K562 (cell line): ENCODE data around the gene TAF4. TPM values are rescaled to one million over a fixed set of nuclear protein-coding genes. Genes with fewer than 3 reads are reported as not detected.
A peak's percentile ranks its signal among the peaks of the same experiment; 100 is the strongest.

Source experiments
- ATAC-seq: fragments of 200-7000 bp; cut with Tn5 transposase; 3 replicates; pipeline ENCODE4 v1.9.1; 2020; ENCODE audit warnings: moderate library complexity
- BruUV-seq: library from RNA; stranded (reverse); fragments of 400-500 nt; replicated peaks from 2 replicates; lab custom pipeline; 2021; lab: Mats Ljungman, UMichigan
- CTCF ChIA-PET: fragments of 300-600 bp; formaldehyde crosslinking; extraction: SDS; loops from one replicate; lab custom pipeline; 2021; ENCODE audit warnings: low intra/inter-chr PET ratio; lab: Yijun Ruan, JAX
- POLR2A ChIA-PET: fragments of 300-600, 350-650 bp; sonication (Branson Sonifier 250); formaldehyde crosslinking; extraction: SDS; loops from one replicate; lab custom pipeline; 2021; ENCODE audit warnings: antibody characterized with exemption, inconsistent platforms; lab: Yijun Ruan, JAX
- DNase-seq, 4 experiments: peaks; one replicate each; pipeline versions ENCODE4 v3.0.0 to v3.0.0-alpha.2; 2011 to 2018; ENCODE audit warnings: low spot score in 3 of 4, mixed read lengths in 3 of 4; ENCODE audit errors: extremely low read depth in 1 of 4
- FAIRE-seq: peaks from 2 replicates; lab custom pipeline; 2011; peaks lifted over from hg19 to GRCh38; lab: Jason Lieb, UNC
- H2AFZ ChIP-seq: 2 replicates; pipeline ENCODE4 v1.6.0; 2011; ENCODE audit warnings: low read depth, low read length, control low read depth, inconsistent platforms
- H3K27ac ChIP-seq: fragments of 200-600 bp; 3 replicates; pipeline ENCODE4 v1.8.0; 2011; ENCODE audit warnings: low read depth, mild to moderate bottlenecking, control low read depth, inconsistent platforms, low read length, moderate library complexity, mixed read lengths; ENCODE audit errors: extremely low read depth
- H3K27me3 ChIP-seq, 2 experiments: fragments of 300-600 bp in 1 of 2; 2 replicates in 1 of 2; 3 replicates in 1 of 2; pipeline versions ENCODE4 v1.6.0 to v1.8.0; 2011; ENCODE audit warnings: inconsistent platforms in 2 of 2, low read length in 2 of 2, mild to moderate bottlenecking in 1 of 2, mixed read lengths in 1 of 2, moderate library complexity in 1 of 2; ENCODE audit not compliant: control insufficient read depth in 2 of 2, insufficient read depth in 2 of 2
- H3K36me3 ChIP-seq: fragments of 300-600 bp; 3 replicates; pipeline ENCODE4 v1.8.0; 2011; ENCODE audit warnings: mild to moderate bottlenecking, low read length, inconsistent platforms; ENCODE audit not compliant: control insufficient read depth, insufficient read depth
- H3K4me1 ChIP-seq, 2 experiments: fragments of 200-600 bp in 1 of 2; replicated peaks in 1 of 2; 2 replicates in 1 of 2; 3 replicates in 1 of 2; pipeline versions ENCODE4 v1.5.1 to v1.8.0; 2011; ENCODE audit warnings: inconsistent platforms in 2 of 2, low read length in 2 of 2, mild to moderate bottlenecking in 1 of 2, mixed read lengths in 1 of 2, moderate library complexity in 1 of 2; ENCODE audit not compliant: control insufficient read depth in 2 of 2, insufficient read depth in 2 of 2
- H3K4me2 ChIP-seq: 2 replicates; pipeline ENCODE4 v1.6.1; 2011; ENCODE audit warnings: low read length, control low read depth, inconsistent platforms, mixed read lengths; ENCODE audit not compliant: insufficient read depth
- H3K4me3 ChIP-seq: fragments of 200-600 bp; sonication (generic), shearing (Covaris generic); 2 replicates; pipeline ENCODE4 v1.5.1; 2016; ENCODE audit warnings: control low read depth, inconsistent platforms
- H3K79me2 ChIP-seq: fragments of 200-600 bp; 3 replicates; pipeline ENCODE4 v1.8.0; 2011; ENCODE audit warnings: low read length, inconsistent platforms; ENCODE audit not compliant: control insufficient read depth, insufficient read depth
- H3K9ac ChIP-seq, 2 experiments: 2 replicates each; pipeline versions ENCODE4 v1.6.0 to v1.6.1; 2011; ENCODE audit warnings: low read depth in 2 of 2, low read length in 2 of 2, control low read depth in 1 of 2, inconsistent platforms in 1 of 2, mild to moderate bottlenecking in 1 of 2, mixed read lengths in 1 of 2; ENCODE audit not compliant: insufficient read depth in 1 of 2
- H3K9me1 ChIP-seq: one replicate; pipeline ENCODE4 v1.6.0; 2011; ENCODE audit warnings: inconsistent platforms, mild to moderate bottlenecking, low read length, moderate library complexity; ENCODE audit not compliant: control insufficient read depth, insufficient read depth
- H3K9me3 ChIP-seq: replicated peaks from 2 replicates; pipeline ENCODE4 v1.5.1; 2011; ENCODE audit warnings: low read depth, low read length, inconsistent platforms; ENCODE audit not compliant: control insufficient read depth, insufficient read depth
- H4K20me1 ChIP-seq: replicated peaks from 2 replicates; pipeline ENCODE4 v1.6.1; 2011; ENCODE audit warnings: low read length, inconsistent platforms, mixed read lengths; ENCODE audit not compliant: control insufficient read depth, insufficient read depth
- CEBPB ChIP-seq: fragments of 450-650 bp; IDR thresholded peaks from 2 replicates; pipeline ENCODE4 v1.6.1; 2016; ENCODE audit warnings: missing genetic modification characterization, missing compliant biosample characterization
- DPF2 ChIP-seq: fragments of 450-650 bp; IDR thresholded peaks from 2 replicates; pipeline ENCODE4 v1.6.1; 2016
- ILF3 ChIP-seq: fragments of 450-650 bp; IDR thresholded peaks from 2 replicates; pipeline ENCODE4 v1.6.1; 2018; ENCODE audit warnings: antibody characterized with exemption, mild to moderate bottlenecking, moderate library complexity, borderline replicate concordance
- MCM7 ChIP-seq, 2 experiments: fragments of 450-650 bp; IDR thresholded peaks; 2 replicates each; pipeline ENCODE4 v1.6.1; 2016 to 2018
- MEIS2 ChIP-seq: fragments of 450-650 bp; IDR thresholded peaks from 2 replicates; pipeline ENCODE4 v1.6.1; 2014; ENCODE audit warnings: mild to moderate bottlenecking; ENCODE audit not compliant: partially characterized antibody
- NONO ChIP-seq, 2 experiments: fragments of 200-400 bp in 1 of 2; fragments of 450-650 bp in 1 of 2; formaldehyde crosslinking in 1 of 2; IDR thresholded peaks; 2 replicates each; pipeline ENCODE4 v1.6.1; 2017; ENCODE audit warnings: low read depth in 2 of 2, mild to moderate bottlenecking in 2 of 2, moderate library complexity in 2 of 2, low read length in 1 of 2
- NUFIP1 ChIP-seq: fragments of 450-650 bp; IDR thresholded peaks from 2 replicates; pipeline ENCODE4 v1.6.1; 2018; ENCODE audit not compliant: partially characterized antibody
- RHOXF2B ChIP-seq: fragments of 250-450 bp; sonication (Bioruptor Pico); conservative IDR thresholded peaks from 2 replicates; pipeline ENCODE4 v1.5.1; 2021
- SAFB ChIP-seq: fragments of 200-400 bp; formaldehyde crosslinking; IDR thresholded peaks from 2 replicates; pipeline ENCODE4 v1.6.1; 2017; ENCODE audit warnings: low read depth, low read length, borderline replicate concordance
- TCFL5 ChIP-seq: fragments of 250-450 bp; sonication (Bioruptor Pico); conservative IDR thresholded peaks from 2 replicates; pipeline ENCODE4 v1.6.1; 2021; ENCODE audit warnings: mild to moderate bottlenecking, moderate library complexity, matching md5 sums
- ZNF395 ChIP-seq: fragments of 200-800 bp; sonication (Bioruptor generic); IDR thresholded peaks from 2 replicates; pipeline ENCODE4 v1.6.1; 2017; ENCODE audit warnings: missing genetic modification characterization, missing compliant biosample characterization
- WGBS: fragments of 100-300 bp; shearing (Covaris generic); methylation state at CpG from one replicate; pipeline ENCODE4 v1.1.6; 2016; ENCODE audit warnings: low coverage, mixed read lengths; ENCODE audit not compliant: insufficient coverage; ENCODE audit errors: missing lambda C conversion rate; 5-methylcytosine and 5-hydroxymethylcytosine counted together
- in situ Hi-C: fragments of 300-500 bp; cut with MboI; formaldehyde crosslinking; loops from 4 replicates; pipeline ENCODE4 v1.15.0; 2018; ENCODE audit warnings: inconsistent platforms, mixed read lengths
- intact Hi-C: fragments of 100-400 bp; cut with micrococcal nuclease; formaldehyde crosslinking; loops from 2 replicates; pipeline ENCODE4 v1.14.2; 2022
- polyA plus RNA-seq, 8 experiments: library from polyadenylated mRNA; depleted of rRNA in 4 of 8; stranded (reverse) in 5 of 8; unstranded in 3 of 8; fragments of >200 nt; fragmentation: Nextera tagmentation in 2 of 8; fragmentation: Illumina TruSeq in 1 of 8; extraction: Ambion mirVana in 2 of 8; extraction: Trizol in 1 of 8; gene quantifications; 2 replicates each; pipeline versions ENCODE4 v1.2.1 to v1.2.3, GENCODE V29; 2011 to 2014; ENCODE audit warnings: inconsistent platforms in 1 of 8, missing spikeins in 1 of 8
- total RNA-seq, 7 experiments: library from RNA; depleted of rRNA in 6 of 7; stranded (reverse); fragments of >200 nt in 6 of 7; fragmentation: Illumina TruSeq in 2 of 7; extraction: Trizol in 2 of 7; gene quantifications; 2 replicates each; pipeline versions ENCODE4 v1.2.1 to v1.2.3, GENCODE V29; 2011 to 2021; ENCODE audit warnings: low replicate concordance in 1 of 7
- TF ChIP-seq, protein P1 (sequence below): fragments of 250-450 bp; sonication (Bioruptor Pico); IDR thresholded peaks from 2 replicates; pipeline ENCODE4 v1.9.0; 2021; ENCODE audit warnings: mild to moderate bottlenecking, inconsistent platforms

The TAF4 gene
- total and polyA plus RNA-seq, 9 of the 15 experiments (the other 6 are each of a cell fraction or from before 2014, with no cell fraction given) = 0.44 to 28.3 (median 5.6) TPM

- CTCF ChIA-PET = no interaction called here
- 92% methylated on average over 17 of the region's 20 CpGs for WGBS
- FAIRE-seq = no peak
- no peak for DNase-seq
- Histone ChIP-seq H3K4me1 (peaks cover 8 to 28% of the 10 kb centered on the region in 2 experiments; a peak in 4 of 5 replicates), H3K9me3 (no peaks in the 10 kb centered on the region), H3K27ac (no peak overlapping the region), H3K36me3 (no peaks in the 10 kb centered on the region), H4K20me1 (peaks cover 19% of the 10 kb centered on the region), H3K9me1 (peaks cover 3% of the 10 kb centered on the region), H2AFZ (no peak overlapping the region), H3K4me2 (no peak overlapping the region), H3K4me3 (no peak overlapping the region), H3K9ac (peak overlapping the region in 1 of 2 experiments; percentile 36; a peak in 1 of 4 replicates), H3K27me3 (no peaks in the 10 kb centered on the region), H3K79me2 (peaks cover 96% of the 10 kb centered on the region)
- in situ Hi-C loops = no loop called here
- BruUV-seq = no TSS peak
- POLR2A ChIA-PET = interaction anchor here (0.8 kb wide), 1 partner anchor 15 kb away, joined by 3 read pairs; no protein-coding TSS in a partner anchor
- no peak for ATAC-seq
- TF ChIP-seq, protein P1, sequence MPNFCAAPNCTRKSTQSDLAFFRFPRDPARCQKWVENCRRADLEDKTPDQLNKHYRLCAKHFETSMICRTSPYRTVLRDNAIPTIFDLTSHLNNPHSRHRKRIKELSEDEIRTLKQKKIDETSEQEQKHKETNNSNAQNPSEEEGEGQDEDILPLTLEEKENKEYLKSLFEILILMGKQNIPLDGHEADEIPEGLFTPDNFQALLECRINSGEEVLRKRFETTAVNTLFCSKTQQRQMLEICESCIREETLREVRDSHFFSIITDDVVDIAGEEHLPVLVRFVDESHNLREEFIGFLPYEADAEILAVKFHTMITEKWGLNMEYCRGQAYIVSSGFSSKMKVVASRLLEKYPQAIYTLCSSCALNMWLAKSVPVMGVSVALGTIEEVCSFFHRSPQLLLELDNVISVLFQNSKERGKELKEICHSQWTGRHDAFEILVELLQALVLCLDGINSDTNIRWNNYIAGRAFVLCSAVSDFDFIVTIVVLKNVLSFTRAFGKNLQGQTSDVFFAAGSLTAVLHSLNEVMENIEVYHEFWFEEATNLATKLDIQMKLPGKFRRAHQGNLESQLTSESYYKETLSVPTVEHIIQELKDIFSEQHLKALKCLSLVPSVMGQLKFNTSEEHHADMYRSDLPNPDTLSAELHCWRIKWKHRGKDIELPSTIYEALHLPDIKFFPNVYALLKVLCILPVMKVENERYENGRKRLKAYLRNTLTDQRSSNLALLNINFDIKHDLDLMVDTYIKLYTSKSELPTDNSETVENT = no peak
- TF ChIP-seq DPF2 = no peak
- intact Hi-C loops = no loop called here
These were observed 20.6 kb downstream of the TAF4 start for GRCh38 chr20:62045118-62045517.

DNA sequence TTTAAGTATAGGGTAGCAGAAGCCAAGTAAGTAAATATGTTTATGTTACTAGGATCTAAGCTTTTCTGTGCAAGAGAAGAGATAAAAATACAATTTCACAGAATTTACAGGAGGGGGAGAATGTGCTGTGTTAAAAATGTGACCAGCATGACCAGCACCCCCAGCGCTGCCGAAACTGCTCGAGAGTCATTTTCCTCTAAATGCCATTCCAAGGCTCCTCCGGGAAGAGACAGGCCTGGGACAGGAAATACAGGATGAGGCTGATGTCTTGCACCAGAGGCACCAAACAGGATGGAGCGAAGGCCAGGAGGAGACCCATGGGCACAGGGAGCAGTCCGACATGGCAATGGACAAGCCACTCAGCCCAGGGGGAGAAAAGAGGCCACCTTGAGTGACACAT, 21.1 kb downstream of the TAF4 start:
- Histone ChIP-seq H3K4me1 (peaks cover 8 to 25% of the 10 kb centered on the region in 2 experiments; a peak in 4 of 5 replicates), H3K4me3 (no peak overlapping the region), H3K36me3 (no peaks in the 10 kb centered on the region), H3K27ac (no peak overlapping the region), H4K20me1 (peaks cover 14% of the 10 kb centered on the region), H3K9ac (peak overlapping the region in 1 of 2 experiments; percentile 36; a peak in 1 of 4 replicates), H3K9me3 (no peaks in the 10 kb centered on the region), H3K79me2 (peaks cover 96% of the 10 kb centered on the region), H3K27me3 (no peaks in the 10 kb centered on the region), H2AFZ (no peak overlapping the region), H3K9me1 (peaks cover under 1% of the 10 kb centered on the region), H3K4me2 (no peak overlapping the region)
- ChIA-PET CTCF (no interaction called here), POLR2A (interaction anchor here (2.2 kb wide), 1 partner anchor 9 kb away, joined by 6 read pairs; no protein-coding TSS in a partner anchor)
- no TSS peak for BruUV-seq
- in situ Hi-C loops = no loop called here
- intact Hi-C loops = no loop called here
- WGBS = 57% methylated on average over 6 of the region's 6 CpGs
- DNase-seq (no peak), FAIRE-seq (no peak), ATAC-seq (no peak)
- TF ChIP-seq NUFIP1 (no peak), ILF3 (no peak), ZNF395 (no peak), MEIS2 (no peak), TCFL5 (no peak), RHOXF2B (CRISPR knock-in tag) (no peak), SAFB (no peak), MCM7 (IDR thresholded peaks at IDR 0.05) (no peak), NONO (IDR thresholded peaks at IDR 0.05; ENCODE audit: low read depth in 2 of 2, low read length in 1 of 2) (no peak), CEBPB (no peak)
